Limb (tissue), 2 donors: ENCODE data around the gene OR13J1.

ENCODE experiments used
- DNase-seq, 2 donors: peaks; one replicate each; pipeline ENCODE4 v3.0.0-alpha.2; 2016; ENCODE audit errors: extremely low spot score in 2 of 2

Gene OR13J1

GRCh38 chr9:35859310-35859989, 10.8 kb downstream of the OR13J1 start:
- no peak for DNase-seq

DNA sequence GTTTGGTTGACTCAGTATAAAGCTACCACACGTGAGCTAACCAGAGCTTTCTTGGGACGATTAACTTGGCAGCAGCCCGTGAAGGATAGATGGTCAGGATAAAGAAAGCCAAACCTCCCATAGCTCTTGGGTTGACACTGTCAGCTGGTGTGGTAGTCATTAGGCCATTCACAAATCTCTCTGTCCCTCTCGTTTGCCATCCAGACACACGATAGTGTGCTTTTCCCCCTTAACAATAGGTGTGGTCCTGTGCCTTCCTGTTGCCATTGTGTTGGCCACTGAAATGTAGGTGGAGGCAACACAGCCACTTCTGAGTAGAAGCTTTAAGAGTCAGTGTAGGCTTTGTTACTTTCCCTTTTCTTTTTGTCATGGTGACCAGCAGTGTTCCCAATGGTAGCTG, 11.7 kb downstream of the OR13J1 start:
- no peak for DNase-seq

DNA sequence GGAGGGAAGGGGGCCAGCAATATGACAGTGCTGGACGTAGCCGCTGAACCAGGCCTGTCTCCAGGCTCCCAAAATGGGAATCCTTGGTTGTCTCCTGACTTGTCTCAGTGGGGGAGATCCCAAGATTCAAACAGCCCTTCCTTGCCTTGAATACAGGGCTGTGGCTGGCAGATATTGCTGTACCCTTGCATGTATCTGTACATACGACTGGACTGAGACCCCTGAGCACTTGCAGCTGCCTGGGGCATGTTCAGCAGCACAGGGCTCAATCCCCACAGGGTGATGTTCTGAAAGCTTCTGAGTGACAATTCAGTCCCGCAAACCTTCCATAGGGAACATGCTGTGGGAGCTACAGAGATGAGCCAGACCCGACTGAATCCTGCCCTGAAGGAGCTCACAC, 13.3 kb downstream of the OR13J1 start:
- no peak for DNase-seq

GRCh38 chr9:35856206-35856605, 14.0 kb downstream of the OR13J1 start:
- no peak for DNase-seq

DNA sequence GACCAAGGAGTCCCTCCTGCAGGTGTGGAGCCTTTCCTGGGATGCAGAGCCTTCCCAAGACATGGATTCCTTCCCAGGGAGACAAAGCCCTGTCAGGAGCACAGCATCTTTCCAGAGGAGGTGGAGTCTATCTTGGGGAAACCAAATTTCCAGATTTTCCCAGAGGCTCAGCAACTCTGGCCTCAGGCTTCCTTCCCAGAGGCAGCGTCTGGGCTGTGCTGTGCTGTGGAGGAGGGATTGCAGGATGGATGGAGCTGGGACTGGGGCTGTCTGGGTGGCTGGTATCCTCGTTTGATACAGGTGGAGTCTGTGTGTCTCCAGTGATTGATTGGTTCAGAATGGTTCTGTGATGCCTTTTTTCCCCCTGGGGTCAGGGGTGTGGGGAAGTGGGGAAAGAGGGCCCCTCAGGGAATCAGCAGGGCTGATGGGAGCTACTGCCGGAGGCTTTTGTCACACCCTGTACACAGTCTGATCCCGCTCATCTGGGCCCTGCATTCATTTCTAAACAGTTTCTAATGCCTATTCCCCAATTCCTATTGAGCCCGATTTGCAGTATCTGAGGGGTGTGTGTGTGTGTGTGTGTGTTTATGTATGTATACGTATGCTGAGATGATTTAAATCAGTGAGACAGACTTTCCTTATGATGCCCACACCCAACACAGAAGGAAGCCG, 16.0 kb downstream of the OR13J1 start:
- peak in 1 of 2 donors; percentile 6 for DNase-seq

DNA sequence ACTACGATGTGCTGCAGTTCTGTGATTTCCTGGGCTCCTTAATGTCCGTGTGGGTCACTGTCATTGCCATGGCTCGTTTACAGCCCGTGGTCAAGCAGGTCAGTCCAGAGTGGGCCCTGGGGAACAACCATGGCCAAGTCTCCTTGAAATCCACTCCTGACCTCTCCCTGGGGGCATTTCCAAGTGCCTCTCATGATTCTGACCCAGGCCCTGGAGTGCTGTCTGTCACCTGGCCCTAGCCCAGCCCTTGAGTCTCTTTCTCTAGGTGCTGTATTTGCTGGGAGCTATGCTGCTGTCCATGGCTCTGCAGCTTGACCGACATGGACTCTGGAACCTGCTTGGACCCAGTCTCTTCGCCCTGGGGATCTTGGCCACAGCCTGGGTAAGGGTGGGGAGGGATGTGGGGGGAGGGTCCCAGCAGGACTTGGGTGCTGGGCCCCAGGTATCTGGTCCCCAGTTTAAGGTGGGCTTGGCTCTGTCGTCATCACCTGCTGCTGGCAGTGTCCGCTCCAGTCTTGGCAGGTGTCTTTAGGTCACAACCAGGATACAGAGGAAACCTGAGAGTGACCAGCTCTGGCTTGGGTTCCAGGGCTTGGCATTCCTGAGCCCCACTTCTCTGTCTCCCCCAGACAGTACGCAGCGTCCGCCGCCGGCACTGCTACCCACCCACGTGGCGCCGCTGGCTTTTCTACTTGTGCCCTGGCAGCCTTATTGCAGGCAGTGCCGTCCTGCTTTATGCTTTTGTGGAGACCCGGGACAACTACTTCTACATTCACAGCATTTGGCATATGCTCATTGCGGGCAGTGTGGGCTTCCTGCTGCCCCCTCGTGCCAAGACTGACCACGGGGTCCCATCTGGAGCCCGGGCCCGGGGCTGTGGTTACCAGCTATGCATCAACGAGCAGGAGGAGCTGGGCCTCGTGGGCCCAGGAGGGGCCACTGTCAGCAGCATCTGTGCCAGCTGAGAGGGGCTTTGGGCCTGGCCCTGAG, 17.0 kb downstream of the OR13J1 start:
- peak in 1 of 2 donors; percentile 16 for DNase-seq

DNA sequence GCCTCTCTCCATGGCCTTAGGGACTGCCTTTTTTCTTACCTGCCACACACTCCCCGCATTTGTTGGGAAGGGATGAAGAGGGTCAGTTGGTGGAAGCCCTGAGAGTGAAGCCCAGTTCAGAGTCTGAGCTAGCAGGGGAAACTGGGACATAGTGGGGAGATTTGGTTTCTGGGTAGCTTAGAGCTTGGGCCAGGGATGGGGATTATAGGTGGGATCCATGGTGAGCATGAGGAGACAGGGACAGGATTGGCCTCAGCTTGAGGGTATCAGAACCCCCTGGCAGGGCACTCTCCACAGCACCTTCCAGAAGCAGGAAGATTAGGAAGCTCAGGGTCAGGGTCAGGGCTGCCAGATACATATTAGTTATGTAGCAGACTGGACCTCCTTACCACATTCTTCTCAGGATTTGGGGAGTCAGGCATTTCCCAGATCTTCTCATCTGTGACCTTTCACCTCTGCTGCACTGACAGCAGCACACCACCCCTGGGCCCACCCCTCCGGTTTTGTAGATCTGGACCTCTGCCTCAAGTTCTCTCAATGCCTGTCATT, 17.9 kb downstream of the OR13J1 start:
- DNase-seq = no peak

- peak in 1 of 2 donors; percentile 23 for DNase-seq
These were observed 22.2 kb downstream of the OR13J1 start for GRCh38 chr9:35847792-35848572.

DNA sequence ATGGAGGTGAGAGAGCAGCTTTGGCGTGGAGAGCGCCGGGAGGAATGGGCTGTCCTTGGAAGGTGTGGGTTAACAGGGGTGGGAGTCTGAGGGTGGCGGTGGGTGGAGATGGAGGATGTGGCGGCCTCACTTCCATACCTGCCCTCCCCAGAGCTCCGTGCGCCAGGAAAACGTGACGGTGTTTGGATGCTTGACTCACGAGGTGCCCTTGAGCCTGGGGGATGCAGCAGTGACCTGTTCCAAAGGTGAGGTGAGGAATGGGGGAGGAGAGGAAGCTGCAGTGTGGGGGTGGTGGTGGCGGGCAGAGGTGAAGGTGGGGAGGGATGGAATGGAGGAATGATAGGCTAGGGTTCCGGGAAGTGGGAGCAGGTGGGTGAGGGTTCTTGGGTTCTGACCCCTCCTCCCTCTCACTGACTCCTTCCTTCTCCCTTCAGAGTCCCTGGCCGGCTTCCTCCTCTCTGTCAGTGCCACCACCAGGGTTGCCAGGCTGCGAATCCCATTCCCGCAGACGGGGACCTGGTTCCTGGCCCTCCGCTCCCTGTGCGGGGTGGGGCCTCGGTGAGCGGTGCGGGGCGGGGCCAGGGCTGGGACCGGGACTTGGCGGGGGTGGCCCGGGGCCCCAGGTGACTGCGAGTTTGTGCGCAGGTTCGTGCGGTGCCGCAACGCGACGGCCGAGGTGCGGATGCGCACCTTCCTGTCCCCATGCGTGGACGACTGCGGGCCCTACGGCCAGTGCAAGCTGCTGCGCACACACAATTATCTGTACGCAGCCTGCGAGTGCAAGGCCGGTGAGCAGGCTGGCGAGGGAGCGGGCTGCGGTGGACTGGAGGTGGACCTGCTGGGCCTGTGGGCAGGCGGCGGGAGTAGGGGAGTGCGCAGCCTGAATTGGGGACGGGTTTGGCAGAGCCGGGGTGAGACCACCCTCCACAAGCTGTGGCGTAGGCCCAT, 24.1 kb downstream of the OR13J1 start:
- DNase-seq = no peak

- peak in 1 of 2 donors; percentile 90 for DNase-seq
These were observed 25.5 kb downstream of the OR13J1 start for GRCh38 chr9:35844628-35845270.

DNA sequence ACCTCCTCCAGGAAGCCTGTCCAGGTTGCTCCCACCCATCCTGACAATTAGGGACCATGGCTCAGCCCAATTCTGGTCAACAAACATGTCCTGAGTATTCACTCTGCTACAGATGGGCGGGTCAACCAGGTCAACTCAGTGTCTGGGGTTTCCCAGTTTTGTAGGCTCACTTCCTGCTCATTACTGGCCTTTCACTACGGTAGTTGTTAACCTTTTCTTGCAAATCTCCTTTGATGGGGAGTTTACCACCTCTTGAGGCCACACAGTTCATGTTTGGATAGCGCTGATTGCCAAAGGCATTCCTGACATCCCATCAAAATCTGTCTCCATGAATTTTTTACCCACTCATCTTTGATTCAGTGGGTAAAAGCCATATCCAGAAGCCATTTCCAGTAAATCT, 27.4 kb downstream of the OR13J1 start:
- DNase-seq = no peak

GRCh38 chr9:35842020-35842745, 28.0 kb downstream of the OR13J1 start:
- DNase-seq = no peak

GRCh38 chr9:35841645-35841900, 28.6 kb downstream of the OR13J1 start:
- DNase-seq = no peak

GRCh38 chr9:35840881-35841644, 29.1 kb downstream of the OR13J1 start:
- DNase-seq = no peak

DNA sequence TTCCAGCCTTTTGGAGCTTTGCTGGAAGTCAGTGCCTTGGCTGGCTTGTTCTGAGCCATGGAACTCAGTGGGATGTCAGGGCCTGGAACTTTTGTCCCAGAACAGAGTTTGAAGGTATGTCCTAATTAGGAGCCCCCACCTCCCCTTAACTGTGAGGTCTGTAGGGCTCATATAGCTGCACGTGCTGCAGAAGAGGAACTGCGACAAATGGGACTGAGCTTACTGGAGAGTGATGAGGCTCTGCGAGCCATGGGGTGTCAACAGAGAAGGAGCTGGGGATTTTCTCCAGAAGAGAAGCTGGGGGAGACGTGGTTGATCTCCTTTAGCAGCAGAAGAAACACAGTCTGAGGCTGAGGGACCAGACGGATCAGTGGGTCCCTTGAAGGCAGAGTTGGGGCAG, 30.3 kb downstream of the OR13J1 start:
- no peak for DNase-seq

DNA sequence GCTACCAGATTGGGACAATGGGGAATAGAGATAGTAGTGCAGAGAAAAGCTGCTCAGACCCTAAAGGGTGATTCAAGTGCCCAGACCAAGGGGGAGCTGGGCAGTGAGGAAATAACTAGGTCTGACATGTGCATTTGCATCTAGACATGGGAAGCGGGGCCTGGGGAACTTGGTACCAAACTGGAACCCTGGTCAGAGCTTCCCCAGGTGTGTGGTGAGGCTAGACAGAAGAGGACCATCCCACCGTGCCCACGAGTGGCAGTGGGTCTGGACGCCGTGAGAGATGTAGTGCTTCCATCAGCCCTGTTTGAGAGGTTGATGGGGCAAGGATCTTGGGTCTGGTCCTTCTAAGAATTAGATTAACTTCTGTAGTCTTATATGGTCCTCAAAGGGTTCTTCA, 33.6 kb downstream of the OR13J1 start:
- no peak for DNase-seq

DNA sequence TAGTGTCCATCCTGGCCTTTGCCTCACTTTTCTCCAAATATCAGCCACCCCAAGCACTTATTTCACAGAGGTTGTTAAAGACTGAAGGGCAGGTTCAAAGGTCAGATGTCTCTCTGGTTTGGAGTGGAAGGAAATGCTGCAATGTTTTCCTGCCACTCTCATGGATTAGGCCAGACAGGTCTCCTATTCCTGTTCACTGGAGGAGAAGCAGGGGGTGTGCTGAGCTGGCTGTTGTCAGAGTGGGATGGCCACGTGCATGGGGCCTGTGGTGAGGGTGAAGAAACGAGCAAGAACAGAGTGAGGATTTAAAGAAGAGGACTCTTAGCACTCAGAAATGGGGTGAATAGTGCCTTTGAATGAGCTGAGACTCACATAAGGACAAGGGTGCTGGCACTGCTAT, 34.4 kb downstream of the OR13J1 start:
- no peak for DNase-seq

- no peak for DNase-seq
These were observed 35.0 kb downstream of the OR13J1 start for GRCh38 chr9:35835216-35835632.
